ENCODE data around the gene PPHLN1. TPM values are rescaled to one million over a fixed set of nuclear protein-coding genes. Genes with fewer than 3 reads are reported as not detected.

PPHLN1 gene
- total and polyA plus RNA-seq, 12 donors, result 22.5 to 91.1 (median 52.6) TPM

- DNase-seq, result no peak
- H3K4me1 ChIP-seq (replicated peaks in 1 of 2), result peaks cover 0 to 16% of the 10 kb centered on the region in 2 donors
- 71 to 81% (median 76%) methylated on average over 1 of the region's 1 CpG for WGBS, 4 donors
- H3K27me3 ChIP-seq, result no peaks in the 10 kb centered on the region
- TF ChIP-seq POLR2A (IDR thresholded peaks at IDR 0.05), result no peak
- no peak for TF ChIP-seq CTCF (IDR thresholded peaks at IDR 0.05)
- H3K27ac ChIP-seq, result no peak overlapping the region
- no peaks in the 10 kb centered on the region for H3K9me3 ChIP-seq (replicated peaks in 1 of 3)
- no peak overlapping the region for H3K4me3 ChIP-seq
- no peaks in the 10 kb centered on the region for H3K36me3 ChIP-seq (replicated peaks in 1 of 2)
- intact Hi-C loops (cut with DNase I), result no loop called here
These were observed 41.8 kb upstream of the PPHLN1 start for GRCh38 chr12:42284157-42284556.

GRCh38 chr12:42284876-42285275 is 41.1 kb upstream of the PPHLN1 start:
- Histone ChIP-seq H3K27ac (no peak overlapping the region), H3K27me3 (no peaks in the 10 kb centered on the region), H3K9me3 (replicated peaks in 1 of 3) (no peaks in the 10 kb centered on the region), H3K4me3 (no peak overlapping the region), H3K36me3 (replicated peaks in 1 of 2) (no peaks in the 10 kb centered on the region), H3K4me1 (replicated peaks in 1 of 2) (peaks cover 0 to 16% of the 10 kb centered on the region in 2 donors)
- TF ChIP-seq CTCF (IDR thresholded peaks at IDR 0.05) (no peak), POLR2A (IDR thresholded peaks at IDR 0.05) (no peak)
- DNase-seq, result no peak
- WGBS, 4 donors, result 77 to 90% (median 84%) methylated on average over 2 of the region's 2 CpGs
- intact Hi-C loops (cut with DNase I), result no loop called here

GRCh38 chr12:42285431-42285830 is 40.5 kb upstream of the PPHLN1 start:
- Histone ChIP-seq H3K36me3 (replicated peaks in 1 of 2) (no peaks in the 10 kb centered on the region), H3K4me1 (replicated peaks in 1 of 2) (peaks cover 0 to 16% of the 10 kb centered on the region in 2 donors), H3K9me3 (replicated peaks in 1 of 3) (no peaks in the 10 kb centered on the region), H3K27ac (no peak overlapping the region), H3K4me3 (no peak overlapping the region), H3K27me3 (no peaks in the 10 kb centered on the region)
- no peak for DNase-seq
- intact Hi-C loops (cut with DNase I), result no loop called here
- no peak for TF ChIP-seq CTCF (IDR thresholded peaks at IDR 0.05)
- TF ChIP-seq POLR2A (IDR thresholded peaks at IDR 0.05), result no peak
- WGBS, 4 donors, result 93 to 99% (median 98%) methylated on average over 2 of the region's 2 CpGs

GRCh38 chr12:42286741-42287140 is 39.2 kb upstream of the PPHLN1 start:
- Histone ChIP-seq H3K27ac (no peak overlapping the region), H3K9me3 (replicated peaks in 1 of 3) (no peaks in the 10 kb centered on the region), H3K4me1 (replicated peaks in 1 of 2) (peaks cover 0 to 16% of the 10 kb centered on the region in 2 donors), H3K4me3 (no peak overlapping the region), H3K36me3 (replicated peaks in 1 of 2) (no peaks in the 10 kb centered on the region), H3K27me3 (no peaks in the 10 kb centered on the region)
- intact Hi-C loops (cut with DNase I), result no loop called here
- no peak for DNase-seq
- no peak for TF ChIP-seq POLR2A (IDR thresholded peaks at IDR 0.05)
- TF ChIP-seq CTCF (IDR thresholded peaks at IDR 0.05), result no peak
- WGBS, 4 donors, result 86 to 91% (median 88%) methylated on average over 26 of the region's 26 CpGs
